HG02610 (cell line): Measurements from ENCODE around the gene CHIT1.

ENCODE experiments used
- ATAC-seq: cut with Tn5 transposase; IDR thresholded peaks from one replicate; pipeline ENCODE4 v1.9.1; 2021; ENCODE audit warnings: mild to moderate bottlenecking, moderate library complexity; ENCODE audit not compliant: unreplicated experiment

The CHIT1 gene

DNA sequence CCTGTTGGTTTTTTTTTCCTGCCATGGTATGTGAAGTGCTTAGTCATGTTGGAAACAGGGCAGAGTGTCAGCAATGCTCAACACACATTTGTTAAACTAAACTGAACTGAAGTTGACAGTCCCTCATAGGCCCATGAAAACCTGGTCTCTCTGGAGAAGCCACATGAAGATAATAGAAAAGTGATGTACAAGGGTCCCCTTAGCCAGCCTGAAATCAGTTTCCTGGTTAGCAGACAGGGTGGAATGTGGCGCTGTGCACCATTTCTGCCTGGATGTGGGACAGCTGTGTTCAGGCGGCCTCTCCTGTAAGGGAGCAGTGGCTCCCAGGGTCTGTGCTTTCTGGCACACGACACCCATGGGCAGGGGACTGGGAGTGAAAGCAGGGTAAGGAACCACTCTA is 33.1 kb downstream of the CHIT1 start:
- no peak for ATAC-seq

DNA sequence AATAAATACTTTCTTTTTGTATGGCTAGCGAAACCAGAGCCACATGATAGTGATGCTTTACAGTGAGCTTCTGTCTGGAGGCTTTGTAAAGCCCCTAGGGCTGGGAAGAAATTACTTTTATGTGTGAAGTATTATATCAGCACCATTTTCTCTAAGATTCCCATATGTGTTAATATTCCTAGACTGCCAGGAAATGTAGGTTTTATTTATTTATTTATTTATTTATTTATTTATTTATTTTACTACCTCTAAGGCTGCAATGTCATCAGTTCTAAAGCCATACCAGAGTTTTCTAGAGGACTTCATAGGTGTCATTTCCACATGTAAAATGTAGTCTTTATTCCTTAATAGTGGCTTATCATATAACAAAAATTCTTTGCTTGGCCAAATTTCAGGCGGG is 38.5 kb downstream of the CHIT1 start:
- ATAC-seq: no peak

DNA sequence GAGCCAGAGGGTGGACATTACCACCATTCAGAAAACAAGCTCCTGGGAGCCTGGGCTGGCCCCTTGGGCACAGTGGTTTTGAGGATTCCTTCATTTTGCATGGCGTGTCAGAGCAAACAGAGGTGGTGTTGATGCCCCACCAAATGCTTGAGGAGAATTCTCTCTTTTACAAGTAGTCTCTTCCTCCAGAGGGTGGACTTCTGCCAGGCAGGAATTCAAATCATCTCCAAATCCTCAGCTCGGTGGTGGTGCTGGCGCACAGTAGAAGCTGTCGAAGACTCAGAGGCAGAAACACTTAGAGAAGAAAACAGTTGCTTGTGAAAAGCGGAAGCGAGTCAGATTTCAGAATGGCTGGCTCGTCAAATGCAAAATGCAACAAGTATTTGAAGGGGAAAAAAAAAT is 39.5 kb downstream of the CHIT1 start:
- no peak for ATAC-seq

DNA sequence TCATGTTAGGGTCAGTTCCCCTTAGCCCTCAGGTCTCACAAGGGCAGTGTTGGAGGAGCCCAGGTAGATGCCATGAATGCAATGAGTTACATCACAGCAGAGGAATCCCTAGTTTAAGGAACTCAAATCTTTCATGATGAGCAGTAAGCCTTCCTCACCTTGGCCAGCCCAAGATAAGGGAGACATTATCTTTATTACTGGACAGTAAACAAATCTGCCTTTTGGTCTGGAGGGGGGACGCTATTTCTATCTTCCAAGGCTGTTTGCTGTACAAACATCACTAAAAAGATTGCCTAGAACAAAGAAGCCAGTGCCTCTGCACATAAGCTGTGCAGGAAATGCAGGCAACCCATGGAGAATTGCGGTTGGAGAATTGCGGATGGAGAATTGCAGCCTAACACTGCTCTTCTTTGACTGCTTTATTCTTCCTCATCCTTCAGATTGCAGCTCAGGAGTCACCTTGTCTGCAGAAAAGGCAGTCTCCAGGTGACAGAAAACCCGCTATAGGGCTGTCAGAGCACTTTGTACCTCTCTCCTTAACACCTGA is 40.7 kb downstream of the CHIT1 start:
- no peak for ATAC-seq

DNA sequence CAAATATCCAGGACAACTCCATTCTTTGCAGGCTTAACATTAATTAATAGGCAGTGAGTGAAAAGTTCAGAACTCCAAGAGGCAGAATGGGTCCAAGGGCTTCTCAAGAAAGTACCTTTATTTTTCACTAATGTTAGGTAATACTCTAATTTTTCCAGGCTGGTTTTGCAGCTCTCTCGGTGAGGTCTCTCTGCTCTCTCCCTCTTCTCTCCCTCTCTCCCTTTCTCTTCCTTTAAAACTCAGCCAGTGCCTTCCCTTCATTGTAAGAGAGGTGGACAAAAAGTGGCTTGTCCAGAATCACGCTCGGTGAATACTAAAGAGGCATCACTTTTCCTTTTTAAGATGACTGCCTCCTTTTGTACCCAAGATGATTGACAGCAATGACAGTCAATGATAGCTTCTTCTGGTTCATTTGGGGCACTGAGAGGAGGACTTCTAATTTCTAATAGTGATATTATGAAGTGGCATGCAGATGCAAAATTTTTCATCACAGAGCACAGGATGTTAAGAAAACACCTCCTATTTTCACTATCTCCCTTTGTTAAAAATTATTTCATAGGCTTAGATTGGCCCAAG is 41.7 kb downstream of the CHIT1 start:
- ATAC-seq: no peak

DNA sequence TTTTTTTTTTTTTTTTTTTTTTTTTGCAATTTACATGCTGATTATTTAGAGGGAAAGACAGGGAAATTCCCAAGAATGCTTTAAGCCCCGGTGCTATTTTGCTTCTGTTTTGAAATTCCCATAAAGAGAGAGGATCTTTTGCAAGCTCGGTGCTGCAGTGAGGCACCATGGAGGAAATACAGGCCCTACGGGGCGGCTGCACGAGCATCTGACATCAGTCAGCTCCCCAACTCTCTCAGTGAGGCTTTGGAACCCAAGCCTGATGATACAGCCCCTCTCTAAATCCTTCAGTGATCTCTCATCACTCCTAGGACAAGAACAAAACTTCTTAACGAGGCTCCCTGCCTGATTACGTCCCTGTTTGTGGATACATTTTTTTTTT is 42.2 kb downstream of the CHIT1 start:
- ATAC-seq: no peak

DNA sequence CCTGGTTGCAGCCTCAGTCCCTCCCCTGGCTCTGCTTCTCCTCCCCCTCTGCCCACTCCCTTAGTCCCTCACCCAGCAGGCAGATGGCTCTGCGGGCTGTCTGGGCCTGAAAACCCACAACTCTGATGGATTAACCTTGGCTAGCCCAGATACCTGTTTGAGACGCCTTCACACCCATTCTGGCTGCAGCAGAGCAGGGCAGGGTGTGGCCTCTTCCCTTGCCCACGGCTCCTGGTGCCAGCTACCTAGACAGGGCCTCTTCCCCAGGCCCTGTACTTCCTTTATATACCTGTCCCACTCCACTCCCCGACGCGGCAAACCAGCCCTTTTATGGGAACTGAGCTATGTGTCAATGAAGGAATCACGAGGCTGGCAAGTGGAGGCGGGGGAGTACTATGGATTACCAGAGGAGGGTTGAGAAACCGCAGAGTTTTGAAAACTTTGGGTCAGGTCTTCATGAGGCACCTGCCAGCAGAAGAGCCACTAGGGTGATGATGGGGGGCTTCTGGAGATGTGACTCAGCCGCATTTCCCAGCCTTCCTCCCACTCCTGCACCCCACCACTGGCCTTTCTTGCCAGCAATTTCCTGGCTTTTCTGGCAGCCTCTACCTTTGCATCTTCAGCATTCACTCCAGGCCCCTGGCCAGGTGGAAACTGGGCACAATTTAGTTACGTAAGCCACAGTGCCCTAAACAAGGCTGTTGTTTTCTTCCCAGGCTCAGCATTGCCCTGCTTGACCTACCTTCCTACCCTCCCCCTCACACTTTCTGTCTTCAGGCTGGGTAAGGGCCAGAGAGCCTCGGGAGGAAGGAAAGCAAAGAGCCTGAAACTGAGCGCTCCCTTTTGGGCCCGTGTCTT is 42.8 kb downstream of the CHIT1 start, which contains the start of gene CHI3L1:
Gene CHI3L1 (minus strand): TSS at position 259 of the 858 bp plus-strand sequence. CDS start 81 bp downstream, at position 178.
- ATAC-seq: no peak

DNA sequence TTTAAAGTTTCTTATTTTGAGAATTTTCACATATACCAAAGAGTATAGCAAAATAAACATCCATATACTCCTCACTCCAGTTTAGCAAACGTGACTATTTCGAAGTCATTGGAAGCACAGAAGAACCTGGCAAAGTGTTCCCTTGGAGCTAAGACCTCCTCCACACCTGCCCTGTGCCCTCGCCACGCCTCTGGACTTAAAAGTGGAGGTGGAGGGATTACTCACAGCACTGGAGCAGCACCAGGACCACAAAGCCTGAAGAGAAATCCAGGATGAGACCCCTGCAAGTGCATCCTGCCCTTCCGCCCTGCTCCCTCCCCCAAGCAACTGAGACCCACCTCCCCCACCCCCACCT is 43.4 kb downstream of the CHIT1 start:
- ATAC-seq: no peak

DNA sequence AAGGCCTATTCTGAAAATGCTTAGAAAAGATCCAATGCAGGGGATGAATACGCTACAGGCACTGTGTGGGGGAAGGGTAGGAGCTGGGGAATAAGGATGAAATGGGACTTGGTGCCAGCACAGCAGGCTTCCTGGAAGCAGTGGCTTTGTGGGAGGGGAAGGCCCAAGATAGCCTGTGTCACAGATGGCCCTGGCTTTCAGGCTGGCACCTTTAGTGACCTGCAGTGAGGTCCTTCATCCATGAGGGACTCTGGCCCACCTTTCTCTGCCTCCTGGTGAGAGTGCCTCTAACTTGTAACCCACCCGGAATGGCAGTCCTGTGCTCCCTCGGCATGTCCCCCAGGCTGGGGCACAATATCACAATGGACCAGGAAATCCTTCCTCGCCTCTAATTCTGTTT is 43.9 kb downstream of the CHIT1 start:
- no peak for ATAC-seq

DNA sequence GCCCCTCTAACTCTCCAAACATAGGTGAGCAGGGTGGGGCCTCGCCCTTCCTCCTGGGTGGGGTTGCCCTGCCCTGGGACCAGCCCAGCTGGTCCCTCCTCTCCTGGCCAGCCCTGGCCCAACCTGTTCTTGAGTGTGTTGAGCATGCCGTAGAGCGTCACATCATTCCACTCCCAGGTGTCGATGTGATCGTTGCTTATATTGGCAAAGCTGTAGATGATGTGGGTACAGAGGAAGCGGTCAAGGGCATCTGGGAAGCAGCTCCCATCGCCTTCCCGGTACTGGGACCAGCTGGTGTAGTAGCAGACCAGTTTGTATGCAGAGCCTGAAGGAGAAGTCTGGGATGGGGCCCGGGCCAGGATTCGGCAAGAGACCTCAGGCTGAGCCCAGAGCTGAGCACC is 44.4 kb downstream of the CHIT1 start:
- no peak for ATAC-seq

DNA sequence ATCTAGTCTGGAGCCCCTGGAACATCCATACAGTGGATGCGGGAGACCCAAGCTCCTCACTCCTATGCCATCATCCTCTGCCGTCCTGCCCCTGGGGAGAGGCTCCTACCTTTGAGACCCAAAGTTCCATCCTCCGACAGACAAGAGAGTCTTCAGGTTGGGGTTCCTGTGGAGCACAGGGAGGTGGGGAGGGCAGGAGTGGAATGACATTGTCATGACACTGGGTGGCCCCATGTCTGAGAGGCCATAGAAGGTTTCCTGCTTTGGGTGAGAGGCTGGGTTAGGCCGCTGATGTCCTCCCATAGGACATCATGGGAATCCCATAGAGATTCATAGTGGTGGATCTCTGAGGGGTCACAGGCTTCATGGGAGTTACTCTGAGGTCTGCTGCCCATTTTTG is 45.0 kb downstream of the CHIT1 start:
- ATAC-seq: no peak

DNA sequence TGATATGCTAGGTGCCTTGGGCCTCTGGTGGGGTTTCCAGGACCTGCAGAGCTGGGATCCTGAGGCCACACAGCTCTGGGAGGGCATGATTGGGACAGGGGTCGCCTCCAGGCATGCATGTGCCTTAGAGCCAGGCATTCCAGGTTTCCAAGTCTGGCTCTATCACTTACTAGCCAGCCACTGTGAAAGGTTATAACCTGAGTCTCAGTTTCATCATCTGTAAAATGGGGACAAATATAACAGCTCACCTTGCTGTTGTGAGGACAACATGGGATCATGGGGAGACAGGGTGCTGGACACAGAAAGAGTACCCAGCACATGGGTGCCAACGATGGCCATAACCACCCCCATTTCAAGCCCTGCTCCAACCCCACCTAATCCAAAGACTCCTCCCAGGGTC is 45.6 kb downstream of the CHIT1 start:
- no peak for ATAC-seq

DNA sequence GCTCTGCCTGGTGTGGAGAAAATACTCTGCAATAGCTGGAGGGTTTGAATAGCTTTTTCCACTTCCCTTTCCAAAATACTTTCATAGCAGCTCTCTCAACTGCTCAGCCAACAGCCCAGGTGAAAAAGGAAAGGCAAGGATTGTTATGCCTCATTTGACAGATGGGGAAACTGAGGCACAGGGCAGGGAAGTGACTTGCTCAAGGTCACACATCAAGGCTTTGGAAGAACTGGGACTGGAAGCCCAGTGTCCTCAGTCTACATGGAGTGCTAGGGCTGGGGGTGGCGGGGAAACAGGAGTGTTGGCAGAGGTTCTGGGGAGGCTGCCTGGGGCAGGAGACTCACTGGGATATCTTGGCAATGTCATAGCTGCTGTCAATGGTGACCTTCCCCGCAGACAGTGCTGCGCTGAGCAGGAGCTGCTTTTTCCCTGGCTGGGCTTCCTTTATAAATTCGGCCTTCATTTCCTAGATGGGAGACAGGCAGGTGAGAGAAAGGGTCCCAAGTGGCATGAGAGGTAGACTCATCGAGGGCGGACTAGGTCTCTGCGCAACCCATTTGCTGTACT is 47.0 kb downstream of the CHIT1 start:
- ATAC-seq: no peak

DNA sequence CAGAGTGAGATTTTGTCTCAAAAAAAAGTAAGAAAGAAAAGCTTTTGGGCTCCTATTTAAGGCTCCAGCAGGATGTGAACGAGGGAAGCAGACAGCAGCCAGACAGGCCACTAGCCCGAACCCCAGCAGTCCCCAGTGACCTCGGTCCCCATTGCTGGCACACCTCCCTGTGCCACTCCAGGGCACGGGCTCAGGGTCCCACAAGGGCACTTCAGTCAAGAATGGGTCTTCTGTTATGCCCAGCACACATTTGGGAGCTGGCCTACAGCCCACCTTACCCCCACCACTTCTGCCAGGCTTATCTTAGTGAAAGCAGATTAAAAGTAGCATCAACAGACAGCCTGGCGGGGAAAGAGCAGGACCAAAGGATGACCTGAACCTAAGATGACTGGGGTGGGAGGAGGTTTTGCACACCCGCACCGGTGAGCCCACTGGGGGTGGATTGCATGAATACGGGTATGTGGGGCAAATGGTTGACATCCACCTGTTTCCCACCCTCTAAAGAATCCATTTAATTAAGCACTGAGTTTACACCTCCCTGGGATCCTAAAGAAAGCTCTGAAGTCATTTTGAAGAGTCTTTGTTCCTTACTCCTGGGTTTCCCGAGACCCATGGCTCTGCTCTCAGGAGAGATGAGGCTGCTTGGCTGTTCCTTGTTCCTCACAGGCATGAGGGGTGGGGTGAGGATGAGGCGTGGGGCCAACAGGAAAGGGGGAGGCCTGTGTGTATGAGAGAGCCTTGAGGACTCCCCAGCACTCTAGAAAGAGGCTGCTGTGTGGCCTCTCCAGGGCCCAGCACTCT is 47.7 kb downstream of the CHIT1 start:
- no peak for ATAC-seq

DNA sequence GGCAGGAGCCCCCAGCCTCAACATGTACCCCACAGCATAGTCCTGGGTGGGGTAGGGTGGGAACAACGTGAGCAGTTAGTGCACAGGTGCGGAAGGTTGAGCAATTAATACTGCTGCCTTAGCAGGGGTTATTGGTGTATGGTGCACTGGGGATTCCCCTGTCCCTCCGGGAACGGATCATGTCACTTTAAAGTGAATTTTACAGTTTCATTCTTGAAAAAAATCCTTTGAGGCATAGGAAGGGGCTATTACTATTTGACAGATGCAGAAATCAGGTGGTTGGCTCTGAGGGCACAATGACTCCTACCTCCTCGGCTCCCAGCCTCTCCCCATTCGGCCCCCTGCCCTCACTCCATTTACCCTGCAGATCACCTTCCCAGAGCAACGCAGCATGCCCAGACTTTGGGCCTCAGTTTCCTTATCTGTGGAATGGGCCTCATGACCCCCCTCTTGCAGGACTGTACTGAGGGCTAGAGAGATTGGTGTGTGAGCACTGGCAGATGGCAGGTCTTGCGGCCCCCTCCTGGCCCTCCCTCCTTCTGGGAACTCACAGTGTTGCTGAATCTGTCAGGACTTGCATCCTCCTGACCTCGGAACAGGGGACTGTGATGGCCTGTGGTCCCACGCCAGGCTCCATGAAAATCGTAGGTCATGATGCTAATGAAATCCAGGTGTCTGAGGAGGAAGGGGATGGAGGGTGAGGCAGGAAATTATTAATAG is 48.7 kb downstream of the CHIT1 start:
- ATAC-seq: no peak

DNA sequence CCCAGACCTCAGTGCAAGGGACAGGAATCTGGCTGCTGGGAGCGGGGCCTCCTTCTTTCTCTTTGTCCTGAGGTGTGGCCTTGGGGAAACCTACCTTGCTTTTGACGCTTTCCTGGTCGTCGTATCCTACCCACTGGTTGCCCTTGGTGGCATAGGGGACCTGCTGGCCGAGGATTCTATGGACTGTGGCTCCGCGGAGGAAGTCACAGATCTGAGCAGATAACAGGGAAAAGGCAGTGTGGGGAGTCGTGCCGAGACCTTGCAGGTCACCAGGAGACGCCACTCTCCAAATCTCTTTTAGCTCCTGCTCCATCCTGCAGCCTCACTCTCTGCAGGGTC is 49.8 kb downstream of the CHIT1 start:
- ATAC-seq: no peak

DNA sequence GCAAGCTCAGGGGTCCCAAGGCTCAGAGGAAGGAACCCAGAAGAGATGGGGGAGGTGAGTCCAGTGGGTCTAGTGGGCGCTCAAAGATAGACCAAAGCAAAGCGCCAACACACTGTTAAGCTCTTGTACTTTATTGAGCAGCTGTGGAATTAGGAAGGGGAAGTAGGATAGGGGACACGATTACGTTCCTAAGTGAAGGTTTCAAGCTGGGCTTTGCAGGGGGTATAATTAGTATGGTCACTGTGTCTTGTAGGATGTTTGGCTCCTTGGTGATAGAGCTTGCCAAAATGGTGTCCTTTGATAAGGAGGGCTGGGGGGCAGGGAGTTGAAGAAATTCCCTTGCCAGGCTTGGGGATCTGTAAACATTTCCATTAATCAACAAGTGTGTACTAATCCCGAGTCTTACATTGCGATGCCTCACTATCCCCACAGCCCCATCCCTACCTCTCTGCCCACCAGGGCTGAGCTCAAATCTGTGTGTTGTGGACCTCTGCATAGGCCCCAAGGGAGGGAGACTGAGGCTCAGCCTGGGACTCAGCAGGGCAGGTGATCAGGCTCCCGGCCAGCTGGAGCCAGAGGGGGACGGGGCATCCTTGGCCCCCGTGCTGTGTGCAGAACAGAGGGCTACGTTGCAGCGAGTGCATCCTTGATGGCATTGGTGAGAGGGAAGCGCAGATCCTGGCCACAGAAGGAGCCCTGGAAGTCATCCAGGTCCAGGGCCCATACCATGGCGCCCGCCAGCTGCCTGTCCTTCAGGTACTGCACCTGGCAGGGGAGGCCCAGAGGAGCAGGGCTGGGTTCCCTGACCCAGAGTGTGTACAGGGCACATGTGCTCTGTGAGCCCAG is 50.4 kb downstream of the CHIT1 start:
- no peak for ATAC-seq

DNA sequence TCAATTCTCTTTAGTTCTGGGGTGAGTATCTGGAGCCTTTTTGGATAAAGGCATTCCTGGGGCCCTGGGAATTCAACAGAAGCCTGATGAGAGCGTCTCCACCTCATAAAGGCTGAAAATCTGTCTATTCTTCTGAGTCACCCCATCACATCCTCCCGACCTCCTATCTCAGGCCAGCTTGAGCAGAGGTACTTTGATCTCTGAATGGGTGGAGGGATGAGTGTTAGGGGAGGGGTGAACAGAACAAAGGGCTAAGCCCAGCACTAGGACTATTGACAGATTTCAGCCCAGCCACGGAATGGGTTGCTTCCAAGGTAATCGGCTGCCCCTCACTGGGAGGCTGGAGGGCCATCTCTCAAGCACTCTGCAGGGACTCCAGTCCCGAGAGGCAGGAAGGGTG is 51.4 kb downstream of the CHIT1 start:
- no peak for ATAC-seq

DNA sequence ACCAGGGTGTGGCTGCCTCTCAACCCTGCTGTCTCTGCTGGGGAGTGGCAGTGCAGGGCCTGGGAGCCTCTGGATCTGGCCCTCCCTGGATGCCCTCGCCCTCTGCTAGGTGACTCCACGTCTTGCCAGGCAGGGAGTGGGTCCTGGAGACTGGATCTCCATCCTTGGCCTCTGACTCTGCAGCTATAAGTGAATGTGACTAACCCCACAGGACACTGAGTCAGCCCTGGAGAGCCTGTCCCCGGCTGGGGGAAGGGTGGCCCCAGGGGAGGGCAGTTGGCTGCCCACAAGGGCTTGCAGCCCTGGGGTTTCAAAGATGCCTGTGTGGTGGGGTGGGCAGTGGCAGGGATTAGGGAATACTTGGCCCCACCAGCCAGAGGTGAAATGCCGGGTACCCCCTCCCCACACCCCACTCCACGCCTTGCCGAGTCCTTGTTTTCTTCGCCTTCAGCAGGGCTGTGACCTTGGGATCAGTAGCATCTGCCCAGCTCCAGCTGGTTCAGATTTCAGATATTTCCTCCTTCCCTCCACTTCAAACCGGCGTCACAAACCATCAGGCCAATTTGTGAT is 51.9 kb downstream of the CHIT1 start:
- no peak for ATAC-seq

DNA sequence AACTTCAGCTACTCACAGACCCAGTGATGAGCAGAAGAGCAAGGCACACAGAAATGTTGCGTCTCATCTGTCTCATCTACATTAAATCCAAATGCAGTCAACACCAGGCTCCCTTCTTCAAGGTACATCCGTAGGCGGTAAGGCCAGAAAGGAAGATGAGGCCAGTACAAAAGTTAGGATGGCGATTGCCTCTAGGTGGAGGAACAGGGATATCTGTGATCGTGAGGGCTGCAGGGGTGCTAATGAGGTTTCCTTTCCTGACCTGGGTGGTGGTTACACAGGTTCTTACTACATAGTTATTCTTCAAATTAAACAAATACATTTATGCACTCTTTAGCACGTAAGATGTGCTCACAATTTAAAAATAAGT is 52.5 kb downstream of the CHIT1 start:
- ATAC-seq: no peak
